K562 (cell line): ENCODE measurements around the gene TNFSF4.
"Not testable (repeated sequence)": the region's sequence is repeated elsewhere in the genome, so short reads cannot be mapped to it uniquely, and the experiment has no call there.

Experiments
- DMBX1 ChIP-seq: fragments of 250-450 bp; sonication (Bioruptor Pico); IDR thresholded peaks from 2 replicates; pipeline ENCODE4 v1.8.0; 2022; ENCODE audit warnings: inconsistent platforms, mild to moderate bottlenecking, moderate library complexity, borderline replicate concordance
- EZH2 ChIP-seq: IDR thresholded peaks from 2 replicates; pipeline ENCODE4 v1.6.1; 2012; ENCODE audit warnings: low read depth, mild to moderate bottlenecking, inconsistent platforms, low read length, borderline replicate concordance

DNA sequence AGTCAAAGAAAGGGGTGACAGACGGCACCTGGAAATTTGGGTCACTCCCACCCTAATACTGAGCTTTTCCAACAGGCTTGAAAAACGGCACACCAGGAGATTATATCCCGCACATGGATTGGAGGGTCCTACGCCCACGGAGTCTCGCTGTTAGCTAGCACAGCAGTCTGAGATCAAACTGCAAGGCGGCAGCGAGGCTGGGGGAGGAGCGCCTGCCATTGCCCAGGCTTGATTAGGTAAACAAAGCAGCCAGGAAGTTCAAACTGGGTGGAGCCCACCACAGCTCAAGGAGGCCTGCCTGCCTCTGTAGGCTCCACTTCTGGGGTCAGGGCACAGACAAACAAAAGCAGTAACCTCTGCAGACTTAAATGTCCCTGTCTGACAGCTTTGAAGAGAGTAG, 53.2 kb downstream of the TNFSF4 start:
- TF ChIP-seq DMBX1, EZH2: not testable (repeated sequence)
